Glomerular visceral epithelial cell (primary cell): ENCODE results near the gene ELF1.
"Not testable (repeated sequence)": the region's sequence is repeated elsewhere in the genome, so short reads cannot be mapped to it uniquely, and the experiment has no call there.

ENCODE experiments used
- DNase-seq: peaks from one replicate; pipeline ENCODE4 v3.0.0-alpha.2; 2016; ENCODE audit errors: extremely low spot score

Gene ELF1

GRCh38 chr13:40933508-40934204 is 85.5 kb downstream of the ELF1 start:
- DNase-seq, result no peak

- no peak for DNase-seq
Observed at GRCh38 chr13:40932252-40932651, 86.9 kb downstream of the ELF1 start.

- DNase-seq, result no peak
Observed at GRCh38 chr13:40931719-40932118, 87.4 kb downstream of the ELF1 start.

- not testable (repeated sequence) for DNase-seq
Observed at GRCh38 chr13:40929883-40930282, 89.2 kb downstream of the ELF1 start.

GRCh38 chr13:40928980-40929379 is 90.1 kb downstream of the ELF1 start:
- no peak for DNase-seq

GRCh38 chr13:40927929-40928328 is 91.2 kb downstream of the ELF1 start:
- no peak for DNase-seq

- DNase-seq, result no peak
Observed at GRCh38 chr13:40923867-40924266, 95.2 kb downstream of the ELF1 start.

GRCh38 chr13:40922437-40923040 is 96.6 kb downstream of the ELF1 start:
- DNase-seq, result no peak

- DNase-seq, result no peak
Observed at GRCh38 chr13:40920826-40921225, 98.3 kb downstream of the ELF1 start.

GRCh38 chr13:40919901-40920300 is 99.2 kb downstream of the ELF1 start:
- not testable (repeated sequence) for DNase-seq

GRCh38 chr13:40916207-40916998 is 102.7 kb downstream of the ELF1 start:
- no peak for DNase-seq

GRCh38 chr13:40914863-40915262 is 104.3 kb downstream of the ELF1 start:
- not testable (repeated sequence) for DNase-seq

- DNase-seq, result no peak
Observed at GRCh38 chr13:40911341-40911740, 107.8 kb downstream of the ELF1 start.

- no peak for DNase-seq
Observed at GRCh38 chr13:40910324-40911050, 108.6 kb downstream of the ELF1 start.

GRCh38 chr13:40909541-40910200 is 109.4 kb downstream of the ELF1 start:
- DNase-seq, result not testable (repeated sequence)

GRCh38 chr13:40908546-40908945 is 110.6 kb downstream of the ELF1 start:
- DNase-seq, result no peak

- DNase-seq, result not testable (repeated sequence)
Observed at GRCh38 chr13:40901032-40901431, 118.1 kb downstream of the ELF1 start.

GRCh38 chr13:40900568-40900967 is 118.5 kb downstream of the ELF1 start:
- not testable (repeated sequence) for DNase-seq

- DNase-seq, result no peak
Observed at GRCh38 chr13:40897053-40897452, 122.1 kb downstream of the ELF1 start.

GRCh38 chr13:40895227-40896184 is 123.6 kb downstream of the ELF1 start:
- no peak for DNase-seq
